Ramos (cell line): ENCODE data around the gene PCDHB12.

Source experiments
- in situ Hi-C: fragments of 300-500 bp; cut with MboI; formaldehyde crosslinking; loops from one replicate; pipeline ENCODE4 v1.14.3; 2022; ENCODE audit warnings: low sequenced_read_pairs; ENCODE audit not compliant: unreplicated experiment

PCDHB12 gene

DNA sequence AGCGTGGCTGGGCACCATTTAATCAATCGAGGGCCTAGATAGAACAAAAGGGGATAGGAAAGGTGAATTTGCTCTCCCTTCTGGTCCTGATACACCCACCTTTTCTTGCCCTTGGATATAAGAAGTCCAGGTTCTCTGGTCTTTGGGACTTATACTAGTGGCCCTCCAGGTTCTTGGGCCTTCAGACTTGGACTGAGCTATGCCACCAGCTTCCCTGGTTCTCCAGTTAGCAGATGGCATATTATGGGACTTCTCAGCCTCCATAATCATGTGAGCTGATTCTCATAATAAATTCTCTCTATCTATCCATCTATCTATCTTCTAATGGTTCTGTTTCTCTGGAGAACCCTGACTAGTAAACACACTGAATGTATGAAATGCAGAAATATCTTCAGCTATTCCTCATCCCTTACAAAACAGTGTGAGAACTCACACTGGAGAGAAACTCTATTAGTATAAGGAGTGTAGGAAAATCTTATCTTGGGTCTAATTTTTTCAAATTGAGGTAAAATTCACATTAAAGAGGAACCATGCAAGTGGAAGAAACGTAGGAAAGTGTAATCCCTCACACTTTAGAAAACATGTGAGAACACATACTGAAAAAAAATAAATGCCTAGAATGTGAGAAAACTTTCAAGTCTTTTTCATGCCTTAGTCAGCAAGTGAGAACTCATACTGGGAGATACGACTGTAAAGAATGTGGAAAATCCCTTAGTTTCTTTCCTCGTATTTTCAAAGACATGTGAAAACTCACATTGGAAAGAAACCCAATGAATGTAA lies 52.1 kb downstream of the PCDHB12 start:
- in situ Hi-C loops, result no loop called here

GRCh38 chr5:141261238-141261546 lies 52.7 kb downstream of the PCDHB12 start:
- in situ Hi-C loops, result no loop called here
